GM18511 (cell line): ENCODE measurements around the gene COX11.

Experiments used
- ATAC-seq: cut with Tn5 transposase; IDR thresholded peaks from one replicate; pipeline ENCODE4 v1.9.1; 2021; ENCODE audit warnings: mild to moderate bottlenecking, moderate library complexity; ENCODE audit not compliant: unreplicated experiment

COX11 gene, protein sequence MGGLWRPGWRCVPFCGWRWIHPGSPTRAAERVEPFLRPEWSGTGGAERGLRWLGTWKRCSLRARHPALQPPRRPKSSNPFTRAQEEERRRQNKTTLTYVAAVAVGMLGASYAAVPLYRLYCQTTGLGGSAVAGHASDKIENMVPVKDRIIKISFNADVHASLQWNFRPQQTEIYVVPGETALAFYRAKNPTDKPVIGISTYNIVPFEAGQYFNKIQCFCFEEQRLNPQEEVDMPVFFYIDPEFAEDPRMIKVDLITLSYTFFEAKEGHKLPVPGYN

GRCh38 chr17:54968262-54968987 lies at the start of gene COX11, which contains the start of gene STXBP4:
Gene COX11, minus strand, starts transcription at chr17:54968654. Its CDS starts 8 bp downstream, at chr17:54968646.
Gene STXBP4, plus strand, starts transcription at chr17:54968765. Its CDS starts 17,455 bp downstream, at chr17:54986220.
- peak; percentile 92 for ATAC-seq

- peak; percentile 71 for ATAC-seq
These were observed 37.1 kb upstream of the COX11 start for GRCh38 chr17:55005520-55005919.

DNA sequence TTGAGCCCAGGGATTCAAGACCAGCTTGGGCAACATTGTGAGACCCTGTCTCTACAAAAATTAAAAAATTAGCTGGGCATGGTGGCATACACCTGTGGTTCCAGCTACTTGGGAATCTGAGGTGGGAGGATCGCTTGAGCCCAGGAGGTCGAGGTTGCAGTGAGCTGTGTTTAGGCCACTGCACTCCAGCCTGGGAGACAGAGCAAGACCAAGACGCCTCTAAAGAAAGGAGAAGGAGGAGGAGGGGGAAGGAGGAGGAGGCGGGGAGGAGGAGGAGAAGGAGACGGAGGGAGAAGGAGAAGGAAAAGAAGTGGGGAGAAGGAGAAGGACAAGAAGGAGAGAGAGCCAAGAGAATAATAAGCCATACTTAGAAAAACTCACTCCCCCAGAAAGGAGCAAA lies 36.0 kb upstream of the COX11 start:
- no peak for ATAC-seq

DNA sequence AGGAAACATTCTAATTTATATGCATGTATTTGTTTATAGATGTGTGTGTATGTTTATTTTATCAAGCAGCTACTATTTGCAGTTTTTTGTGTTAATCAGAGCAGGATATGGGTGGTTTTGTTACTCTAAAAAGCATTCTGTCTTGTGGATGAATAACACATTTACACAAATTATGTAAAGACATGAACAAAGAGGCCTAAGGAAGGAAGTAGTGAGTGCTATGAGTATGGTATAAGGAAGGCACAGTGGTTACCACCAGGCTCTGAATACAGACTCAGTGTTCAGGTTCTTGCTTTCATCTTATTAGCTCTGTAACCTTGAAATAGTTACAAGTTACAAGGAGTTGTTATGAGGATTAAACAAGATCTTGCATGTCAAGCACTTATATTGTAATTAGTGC lies 34.0 kb upstream of the COX11 start:
- ATAC-seq: no peak

GRCh38 chr17:54996441-54996840 lies 28.0 kb upstream of the COX11 start:
- ATAC-seq: no peak

- ATAC-seq: no peak
These were observed 24.6 kb upstream of the COX11 start for GRCh38 chr17:54992797-54993639.

DNA sequence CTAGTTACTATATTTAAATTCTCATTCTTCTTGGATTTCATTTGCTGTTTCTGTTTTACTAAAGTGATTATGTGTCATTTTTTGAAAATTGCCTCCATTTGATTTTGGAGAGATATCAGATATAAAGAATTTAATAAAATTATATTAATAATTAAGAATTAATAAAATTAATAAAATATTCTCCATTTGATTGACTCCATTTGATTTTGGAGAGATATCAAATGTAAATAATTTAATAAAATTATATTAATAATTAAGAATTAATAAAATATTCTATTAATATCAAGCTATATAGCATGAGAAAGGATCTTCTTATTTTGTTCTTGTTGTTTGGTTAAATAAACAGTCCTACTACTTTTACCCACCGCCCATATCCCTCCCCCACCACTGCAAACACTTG lies 23.1 kb upstream of the COX11 start:
- ATAC-seq: no peak

DNA sequence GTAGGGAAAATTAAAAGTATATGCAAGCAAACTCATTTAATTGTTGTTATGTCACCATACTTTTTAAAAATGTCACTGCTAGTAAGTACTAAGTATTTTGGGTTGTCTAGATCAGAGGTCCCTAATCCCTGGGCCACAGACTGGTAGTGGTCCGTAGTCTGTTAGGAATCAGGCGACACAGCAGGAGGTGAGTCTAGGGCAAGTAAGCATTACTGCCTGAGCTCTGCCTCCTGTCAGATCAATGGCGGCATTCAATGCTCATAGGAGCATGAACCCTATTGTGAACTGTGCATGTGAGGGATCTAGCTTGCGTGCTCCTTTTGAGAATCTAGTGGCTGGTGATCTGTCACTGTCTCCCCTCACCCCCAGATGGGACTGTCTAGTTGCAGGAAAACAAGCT lies 21.7 kb upstream of the COX11 start:
- ATAC-seq: no peak

- ATAC-seq: no peak
These were observed 17.0 kb upstream of the COX11 start for GRCh38 chr17:54985476-54985875.

GRCh38 chr17:54983260-54983659 lies 14.8 kb upstream of the COX11 start:
- ATAC-seq: no peak

DNA sequence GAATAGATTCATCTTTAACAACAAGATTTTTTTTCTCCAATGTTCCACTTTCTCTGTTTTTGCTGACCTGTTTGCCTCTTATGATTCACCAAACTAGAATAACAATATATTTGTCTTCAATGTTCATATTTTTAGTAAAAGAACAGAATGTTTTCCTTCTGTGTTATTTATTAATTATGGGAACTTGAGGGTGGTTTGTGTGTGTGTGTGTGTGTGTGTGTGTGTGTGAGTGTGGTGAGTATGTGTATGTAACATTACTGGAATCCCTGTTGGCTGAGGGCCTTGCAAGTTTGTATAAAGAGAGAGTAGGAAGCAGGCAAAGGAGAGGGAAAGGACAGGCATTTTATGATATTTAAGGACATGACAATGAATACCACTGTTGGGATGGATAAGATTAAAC lies 13.9 kb upstream of the COX11 start:
- ATAC-seq: no peak

- no peak for ATAC-seq
These were observed 11.9 kb upstream of the COX11 start for GRCh38 chr17:54980375-54980774.

DNA sequence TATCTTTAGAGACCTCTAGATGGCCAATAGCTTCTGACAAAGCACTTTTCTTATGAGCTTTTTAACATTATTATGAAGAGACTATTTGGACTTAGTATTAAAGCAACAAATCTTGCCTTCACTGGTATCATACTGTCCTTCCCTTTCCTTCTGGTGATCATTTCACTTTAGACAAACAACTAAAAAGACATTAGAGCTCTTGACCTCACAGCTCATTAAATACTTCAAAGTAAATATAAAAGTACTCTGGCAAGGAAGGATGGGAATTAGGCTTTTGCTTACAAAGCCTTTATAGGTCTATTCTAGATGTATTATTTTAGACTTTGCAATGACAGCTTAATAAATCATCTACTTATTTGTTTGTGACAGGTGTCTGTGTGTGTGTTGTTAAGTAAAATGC lies 11.2 kb upstream of the COX11 start:
- ATAC-seq: no peak

GRCh38 chr17:54977744-54978143 lies 9.3 kb upstream of the COX11 start:
- no peak for ATAC-seq

- no peak for ATAC-seq
These were observed 7.9 kb upstream of the COX11 start for GRCh38 chr17:54976316-54976715.

DNA sequence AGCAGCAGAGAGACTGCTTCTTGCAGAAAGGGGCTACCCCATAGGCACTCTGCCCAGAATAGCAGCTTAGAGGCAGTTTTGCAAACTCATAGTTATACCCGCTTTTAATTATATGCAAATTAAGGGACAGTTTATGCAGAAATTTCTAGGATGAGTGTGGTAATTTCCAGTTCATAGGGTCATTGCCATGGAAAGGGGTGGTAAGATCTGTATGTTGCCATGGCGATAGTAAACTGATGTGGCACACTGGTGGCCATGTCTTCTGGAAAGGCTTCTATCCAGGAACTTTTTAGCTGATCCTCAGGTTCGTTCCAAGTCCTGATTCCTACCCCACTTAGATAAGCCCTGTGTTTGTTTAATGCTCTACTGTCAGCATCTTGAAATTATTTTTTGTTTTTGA lies 6.3 kb upstream of the COX11 start:
- ATAC-seq: no peak

DNA sequence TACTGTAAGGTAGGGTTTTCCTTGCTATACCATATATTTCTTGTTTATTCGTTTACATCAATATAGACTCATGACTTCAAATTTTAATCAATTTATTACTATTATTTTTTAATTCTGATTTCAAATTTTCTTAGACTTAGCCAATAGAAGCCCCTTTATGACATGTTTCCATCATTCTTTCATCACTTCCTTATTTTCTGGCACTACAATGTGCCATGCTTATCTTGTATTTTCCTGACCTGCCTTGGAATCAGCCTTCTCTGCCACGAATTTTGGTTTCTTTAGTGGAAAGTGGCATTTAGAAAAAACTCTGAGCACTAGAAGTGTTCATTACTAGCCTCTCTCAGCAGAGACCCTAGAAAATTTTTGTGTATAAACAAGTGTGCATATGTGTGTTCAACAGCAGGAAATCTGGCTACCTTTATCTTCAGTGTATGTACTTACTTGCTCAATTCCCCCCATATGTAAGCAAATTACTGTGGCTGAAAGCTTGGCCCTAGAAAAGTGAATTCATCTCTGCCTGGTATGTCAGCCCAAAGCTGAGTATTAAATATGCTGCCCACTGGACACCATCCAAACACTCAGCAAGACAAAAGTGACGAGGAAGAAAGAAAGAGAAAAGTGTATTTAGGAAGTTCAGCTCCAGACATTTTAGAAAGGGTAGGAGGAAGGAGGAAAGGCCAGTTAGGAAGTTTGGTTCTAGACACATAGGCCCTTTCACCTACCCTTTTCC lies 4.1 kb upstream of the COX11 start:
- ATAC-seq: no peak

DNA sequence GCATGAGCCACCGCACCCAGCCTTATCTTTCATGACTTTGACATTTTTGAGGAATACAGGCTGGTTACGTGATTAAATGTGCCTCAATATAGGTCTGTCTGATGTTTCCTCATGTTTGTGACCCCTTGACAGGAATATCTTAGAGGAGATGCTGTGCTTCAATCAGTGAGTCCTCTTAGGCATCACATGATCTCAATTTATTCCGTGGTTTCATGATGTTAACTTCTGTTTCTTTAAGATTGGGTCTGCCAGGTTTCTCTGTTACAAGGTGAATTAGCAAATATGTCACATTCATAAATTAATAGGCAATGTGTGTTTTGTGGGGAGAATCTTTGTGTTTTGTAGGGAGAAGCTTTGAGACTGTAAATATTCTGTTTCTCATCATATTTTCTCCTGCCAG lies 3.4 kb upstream of the COX11 start:
- no peak for ATAC-seq

GRCh38 chr17:54971147-54971546 lies 2.7 kb upstream of the COX11 start:
- no peak for ATAC-seq

DNA sequence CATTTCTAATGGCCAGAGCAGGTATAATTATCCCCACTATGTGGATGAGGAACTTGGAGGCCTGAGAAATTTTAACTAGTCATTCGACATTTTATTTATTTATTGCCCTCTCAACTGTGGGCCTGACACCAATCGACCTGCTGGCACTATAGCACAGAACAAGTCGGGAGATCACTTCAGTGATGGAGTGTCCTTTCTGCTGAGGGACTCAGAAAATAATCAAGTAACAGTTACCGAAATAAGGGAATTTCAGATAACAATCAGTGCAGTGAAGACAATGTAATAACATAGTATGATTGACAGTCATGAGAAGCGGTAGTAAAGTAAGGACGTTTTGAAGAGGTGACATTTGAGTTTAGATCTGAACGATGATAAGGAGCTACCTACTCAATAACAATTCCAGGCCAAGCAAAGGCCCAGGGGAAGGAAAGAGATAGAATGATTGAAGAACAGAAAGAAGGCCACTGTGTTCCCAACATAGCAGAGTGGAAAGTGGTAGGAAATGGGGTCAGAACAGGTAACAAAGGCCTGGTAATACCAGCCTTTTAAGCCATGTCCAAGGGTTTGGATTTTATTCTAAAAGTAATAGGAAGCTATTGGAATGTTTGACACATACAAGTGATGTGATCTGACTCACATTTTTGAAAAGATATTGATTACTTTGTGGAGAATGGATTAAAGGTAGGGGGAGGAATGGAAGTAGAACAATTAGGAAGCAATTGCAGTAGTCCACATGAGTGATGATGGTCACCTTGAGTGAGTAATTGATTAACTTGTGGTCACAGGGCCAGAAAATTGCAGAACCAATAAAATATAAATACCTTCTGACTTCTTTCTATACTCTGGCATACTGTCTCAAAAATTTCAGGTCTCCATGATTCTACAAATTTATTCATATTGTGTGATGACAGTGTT lies 1.5 kb upstream of the COX11 start:
- no peak for ATAC-seq
